Measurements from ENCODE around the gene MANBA. TPM values are rescaled to one million over a fixed set of nuclear protein-coding genes. Genes with fewer than 3 reads are reported as not detected.

MANBA gene
- total RNA-seq, 2 donors from 2014 or later, result 16.3 to 21.8 TPM

DNA sequence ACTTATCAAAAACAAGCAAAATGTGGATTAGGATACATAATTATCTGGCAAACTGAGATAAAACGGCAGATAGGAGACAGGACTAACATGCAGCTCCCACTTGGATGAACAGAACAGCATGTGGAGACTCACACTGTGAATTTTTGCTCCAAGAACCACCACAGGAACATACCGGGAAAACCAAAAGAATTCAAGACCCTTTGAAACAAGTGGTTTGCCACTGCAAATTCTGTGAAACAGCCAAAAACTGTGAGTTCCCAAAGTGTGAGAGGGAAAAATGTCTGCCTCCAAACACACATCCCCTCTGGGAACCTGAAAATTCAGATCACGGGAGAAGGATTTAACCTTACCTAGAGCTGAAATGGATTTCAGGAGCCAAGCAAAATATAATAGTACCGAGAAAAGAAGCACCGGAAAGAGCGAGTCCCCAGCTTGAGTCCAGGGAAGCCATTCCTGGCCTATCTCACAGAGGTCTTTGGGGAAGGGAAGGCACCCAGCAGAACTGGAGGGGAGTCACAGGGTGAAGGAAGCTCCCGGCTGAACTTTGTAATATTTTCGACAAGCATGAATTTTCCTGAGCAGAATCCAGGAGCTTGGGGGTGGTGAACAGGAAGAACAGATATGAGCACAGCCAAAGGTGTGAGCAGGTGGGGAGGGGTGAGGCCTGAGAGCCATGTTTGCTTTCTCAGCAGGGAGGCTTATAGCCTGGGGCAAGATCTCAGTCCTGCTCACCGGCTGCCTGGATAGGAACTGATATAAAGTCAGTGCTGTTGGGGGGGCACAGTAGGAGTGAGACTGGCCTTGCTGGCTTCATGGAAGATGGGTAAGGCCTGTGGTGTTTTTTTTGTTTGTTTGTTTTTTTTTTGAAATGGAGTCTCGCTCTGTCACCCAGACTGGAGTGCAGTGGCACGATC, 23.9 kb downstream of the MANBA start:
- no peak overlapping the region for H3K27ac ChIP-seq

DNA sequence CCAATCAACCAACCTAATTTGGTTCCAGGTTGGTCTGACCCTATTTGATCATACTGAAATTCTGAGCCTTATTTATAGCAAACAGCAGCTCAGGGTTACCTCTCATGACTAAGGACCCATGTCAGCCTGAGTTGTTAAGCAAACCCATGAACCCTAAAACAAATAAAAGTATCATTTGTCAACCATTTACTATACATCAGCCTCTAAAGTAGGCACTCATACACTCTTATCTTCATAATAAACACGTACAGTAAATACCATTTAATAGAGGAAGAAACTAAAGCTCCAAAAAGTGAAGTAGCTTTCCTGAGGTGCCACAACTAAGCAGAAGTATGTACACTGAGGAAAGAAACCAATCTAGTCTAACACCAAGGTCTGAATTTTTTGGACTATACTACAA, 25.2 kb downstream of the MANBA start:
- Histone ChIP-seq H3K36me3 (no peaks in the 10 kb centered on the region), H3K9ac (ENCODE audit: low read depth in 2 of 2, low read length in 2 of 2) (no peak overlapping the region), H3K27ac (no peak overlapping the region), H3K27me3 (no peaks in the 10 kb centered on the region), H3K9me3 (no peaks in the 10 kb centered on the region), H3K4me1 (no peaks in the 10 kb centered on the region), H3K4me3 (no peak overlapping the region)
- TF ChIP-seq, protein P1, sequence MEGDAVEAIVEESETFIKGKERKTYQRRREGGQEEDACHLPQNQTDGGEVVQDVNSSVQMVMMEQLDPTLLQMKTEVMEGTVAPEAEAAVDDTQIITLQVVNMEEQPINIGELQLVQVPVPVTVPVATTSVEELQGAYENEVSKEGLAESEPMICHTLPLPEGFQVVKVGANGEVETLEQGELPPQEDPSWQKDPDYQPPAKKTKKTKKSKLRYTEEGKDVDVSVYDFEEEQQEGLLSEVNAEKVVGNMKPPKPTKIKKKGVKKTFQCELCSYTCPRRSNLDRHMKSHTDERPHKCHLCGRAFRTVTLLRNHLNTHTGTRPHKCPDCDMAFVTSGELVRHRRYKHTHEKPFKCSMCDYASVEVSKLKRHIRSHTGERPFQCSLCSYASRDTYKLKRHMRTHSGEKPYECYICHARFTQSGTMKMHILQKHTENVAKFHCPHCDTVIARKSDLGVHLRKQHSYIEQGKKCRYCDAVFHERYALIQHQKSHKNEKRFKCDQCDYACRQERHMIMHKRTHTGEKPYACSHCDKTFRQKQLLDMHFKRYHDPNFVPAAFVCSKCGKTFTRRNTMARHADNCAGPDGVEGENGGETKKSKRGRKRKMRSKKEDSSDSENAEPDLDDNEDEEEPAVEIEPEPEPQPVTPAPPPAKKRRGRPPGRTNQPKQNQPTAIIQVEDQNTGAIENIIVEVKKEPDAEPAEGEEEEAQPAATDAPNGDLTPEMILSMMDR (IDR thresholded peaks at IDR 0.05), result no peak
- no peak for DNase-seq
- intact Hi-C loops (cut with DNase I), result no loop called here

More for the DNA sequence above, 23.9 kb downstream of the MANBA start:
- no peaks in the 10 kb centered on the region for H3K4me1 ChIP-seq
- intact Hi-C loops (cut with DNase I), result no loop called here
- no peak for DNase-seq
- TF ChIP-seq, protein P1 (IDR thresholded peaks at IDR 0.05), result no peak
- H3K36me3 ChIP-seq, result no peaks in the 10 kb centered on the region
- no peak overlapping the region for H3K9ac ChIP-seq (ENCODE audit: low read depth in 2 of 2, low read length in 2 of 2)
- H3K9me3 ChIP-seq, result no peaks in the 10 kb centered on the region
- H3K27me3 ChIP-seq, result no peaks in the 10 kb centered on the region
- no peak overlapping the region for H3K4me3 ChIP-seq

DNA sequence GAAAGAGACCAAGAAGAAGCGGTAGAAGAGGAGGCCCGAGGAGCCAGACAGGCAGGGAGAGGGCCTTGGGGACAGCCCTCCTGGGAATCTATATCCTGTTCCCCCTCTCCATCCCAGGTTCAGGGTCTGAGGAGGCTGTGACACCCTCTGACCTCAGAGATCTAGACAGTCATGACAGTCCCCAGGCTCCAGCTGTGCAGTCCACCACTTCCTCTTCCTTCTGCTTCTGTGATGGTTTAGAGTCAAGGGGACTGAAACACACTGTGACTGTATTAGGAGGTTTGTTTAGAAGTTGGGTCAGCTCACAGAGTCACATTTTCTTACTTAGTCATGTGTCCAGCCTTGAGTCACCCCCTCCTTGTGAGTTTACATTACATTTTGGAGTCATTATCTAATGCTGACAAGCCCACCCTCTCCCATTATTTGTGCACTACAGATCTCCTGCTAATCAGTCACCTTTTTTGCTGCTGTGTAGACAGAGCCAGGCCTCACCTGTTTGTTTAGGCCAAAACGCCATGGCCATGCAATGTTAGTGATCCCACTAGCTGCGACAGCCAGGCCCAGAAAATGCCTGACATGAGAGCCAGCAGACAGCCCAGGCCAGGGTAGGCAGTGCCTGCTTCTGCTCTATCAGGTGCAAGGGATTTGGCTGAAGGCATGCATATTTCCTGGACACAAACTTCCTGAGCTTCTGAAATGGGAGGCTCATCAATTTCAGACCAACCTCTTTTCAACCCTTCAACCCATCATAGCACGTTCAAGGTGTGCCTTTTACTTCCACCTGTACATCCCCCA, 26.0 kb downstream of the MANBA start:
- no peak overlapping the region for H3K4me3 ChIP-seq
- TF ChIP-seq, protein P1 (IDR thresholded peaks at IDR 0.05), result no peak
- H3K9me3 ChIP-seq, result no peaks in the 10 kb centered on the region
- no peak overlapping the region for H3K27ac ChIP-seq
- no peaks in the 10 kb centered on the region for H3K4me1 ChIP-seq
- no peak overlapping the region for H3K9ac ChIP-seq (ENCODE audit: low read depth in 2 of 2, low read length in 2 of 2)
- intact Hi-C loops (cut with DNase I), result no loop called here
- no peaks in the 10 kb centered on the region for H3K36me3 ChIP-seq
- H3K27me3 ChIP-seq, result no peaks in the 10 kb centered on the region
- no peak for DNase-seq

DNA sequence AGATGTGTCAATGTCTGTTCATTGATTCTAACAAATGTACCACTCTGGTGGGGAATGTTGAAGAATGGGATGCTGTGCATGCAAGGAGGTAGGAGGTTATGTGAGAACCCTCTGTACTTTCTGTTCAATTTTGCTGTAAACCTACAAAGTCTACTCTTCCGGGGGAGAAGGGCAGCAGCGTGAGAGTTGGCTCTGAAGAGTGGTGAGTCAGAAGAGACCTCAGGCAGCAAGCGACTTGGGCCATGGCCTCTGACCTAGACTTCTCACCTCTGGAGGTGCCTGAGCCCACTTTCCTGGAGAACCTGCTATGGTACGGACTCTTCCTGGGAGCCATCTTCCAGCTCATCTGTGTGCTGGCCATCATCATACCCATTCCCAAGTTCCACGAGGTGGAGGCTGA, 26.7 kb downstream of the MANBA start:
- intact Hi-C loops (cut with DNase I), result no loop called here
- Histone ChIP-seq H3K27ac (no peak overlapping the region), H3K9ac (ENCODE audit: low read depth in 2 of 2, low read length in 2 of 2) (no peak overlapping the region), H3K9me3 (no peaks in the 10 kb centered on the region), H3K4me3 (no peak overlapping the region), H3K27me3 (no peaks in the 10 kb centered on the region), H3K4me1 (no peaks in the 10 kb centered on the region), H3K36me3 (no peaks in the 10 kb centered on the region)
- TF ChIP-seq, protein P1 (IDR thresholded peaks at IDR 0.05), result no peak
- no peak for DNase-seq

DNA sequence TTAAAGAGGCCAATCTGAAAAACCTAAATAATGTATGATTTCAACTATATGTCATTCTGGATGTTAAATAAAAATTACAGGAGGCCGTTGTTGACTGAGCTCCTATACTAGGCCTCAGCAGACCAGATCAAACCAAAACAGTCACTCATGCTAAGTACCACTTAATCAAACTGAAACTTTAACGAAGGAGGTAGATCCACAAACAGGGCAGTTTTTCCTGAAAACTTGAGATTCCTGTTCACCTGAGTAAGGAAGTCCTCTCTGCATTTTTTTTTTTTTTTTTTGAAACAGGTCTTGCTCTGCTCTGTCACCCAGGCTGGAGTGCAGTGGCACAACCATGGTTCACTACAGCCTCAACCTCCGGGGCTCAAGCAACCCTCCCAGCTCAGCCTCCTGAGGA, 27.7 kb downstream of the MANBA start:
- intact Hi-C loops (cut with DNase I), result no loop called here
- H3K9me3 ChIP-seq, result no peaks in the 10 kb centered on the region

More for the DNA sequence above, 27.7 kb downstream of the MANBA start:
- no peaks in the 10 kb centered on the region for H3K27me3 ChIP-seq
- no peaks in the 10 kb centered on the region for H3K4me1 ChIP-seq
- H3K4me3 ChIP-seq, result no peak overlapping the region
- H3K27ac ChIP-seq, result no peak overlapping the region
- H3K36me3 ChIP-seq, result no peaks in the 10 kb centered on the region
- DNase-seq, result no peak
- no peak overlapping the region for H3K9ac ChIP-seq (ENCODE audit: low read depth in 2 of 2, low read length in 2 of 2)
- TF ChIP-seq, protein P1 (IDR thresholded peaks at IDR 0.05), result no peak

Measured in colonic mucosa (tissue), 4 donors.